COLO668 (cell line): ENCODE results near the gene ACRBP.
"Not testable (repeated sequence)": the region's sequence is repeated elsewhere in the genome, so short reads cannot be mapped to it uniquely, and the experiment has no call there.

Experiments used
- DNase-seq: peaks from one replicate; lab custom pipeline; 2025; ENCODE audit not compliant: unreplicated experiment; lab: John Stamatoyannopoulos, UW

ACRBP gene

DNA sequence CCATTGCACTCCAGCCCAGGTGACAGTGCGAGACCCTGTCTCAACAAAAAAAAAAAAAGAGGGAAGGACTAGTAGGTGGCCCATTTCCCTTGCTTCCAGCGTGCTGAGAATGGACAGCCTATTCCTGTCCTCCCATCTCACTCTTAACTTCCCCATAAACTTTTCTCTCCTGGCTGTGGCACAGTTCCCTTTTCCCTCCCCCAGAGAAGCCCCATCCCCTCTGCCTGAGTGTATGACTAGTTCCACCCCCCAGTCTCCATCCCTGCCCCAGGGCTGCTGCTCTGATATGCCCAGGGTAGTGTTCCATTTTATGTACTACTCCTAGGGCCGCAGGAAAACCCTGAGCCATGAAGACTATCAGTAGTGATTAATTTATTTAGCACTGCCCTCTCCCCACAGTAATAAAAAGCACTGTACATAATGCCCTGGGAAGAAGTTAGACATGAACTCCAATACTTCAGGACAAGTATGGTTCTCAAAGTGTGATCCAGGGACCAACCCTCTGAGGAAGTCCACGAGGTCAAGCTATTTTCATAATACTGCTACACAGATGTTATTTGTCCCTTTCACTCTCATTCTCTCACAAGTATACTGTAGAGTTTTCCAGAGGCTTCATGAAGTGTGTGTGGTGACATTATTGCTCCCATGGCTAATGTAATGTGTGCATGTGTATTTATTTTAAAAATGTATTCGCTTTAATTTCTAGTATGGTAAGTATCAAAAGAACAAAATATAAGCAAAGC, 28.6 kb downstream of the ACRBP start:
- no peak for DNase-seq

- DNase-seq: no peak
Observed at GRCh38 chr12:6615802-6616201, 31.4 kb downstream of the ACRBP start.

DNA sequence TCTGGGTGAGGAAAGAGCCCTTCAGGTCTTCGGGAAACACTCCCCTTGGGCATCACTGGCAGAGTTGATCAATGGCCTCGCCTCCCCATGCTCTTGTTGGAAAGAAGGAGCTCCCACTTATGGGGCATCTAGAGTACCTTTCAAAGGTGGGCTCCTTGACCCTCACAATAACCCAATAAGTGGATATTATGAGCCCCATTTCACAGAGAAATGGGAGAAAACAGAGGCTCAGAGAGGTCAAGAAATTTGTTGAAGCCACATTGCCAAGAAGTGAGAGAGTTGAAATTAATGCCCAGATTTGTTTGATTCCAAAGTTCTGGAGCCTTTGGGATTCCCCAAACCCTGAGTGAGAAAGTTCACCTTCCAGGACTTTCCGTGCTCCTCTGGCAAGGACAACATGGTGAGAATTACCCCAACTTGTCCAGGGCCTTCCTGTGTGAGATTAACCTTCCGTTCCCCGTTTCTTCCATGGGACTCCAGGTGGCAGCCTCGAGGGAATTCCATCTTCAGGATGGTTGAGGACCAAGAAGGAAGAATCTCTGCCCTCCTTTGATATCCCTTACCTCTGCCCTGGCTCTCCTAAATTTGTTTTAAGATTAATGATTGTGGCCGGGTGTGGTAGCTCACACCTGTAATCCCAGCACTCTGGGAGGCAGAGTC, 32.6 kb downstream of the ACRBP start:
- DNase-seq: no peak

DNA sequence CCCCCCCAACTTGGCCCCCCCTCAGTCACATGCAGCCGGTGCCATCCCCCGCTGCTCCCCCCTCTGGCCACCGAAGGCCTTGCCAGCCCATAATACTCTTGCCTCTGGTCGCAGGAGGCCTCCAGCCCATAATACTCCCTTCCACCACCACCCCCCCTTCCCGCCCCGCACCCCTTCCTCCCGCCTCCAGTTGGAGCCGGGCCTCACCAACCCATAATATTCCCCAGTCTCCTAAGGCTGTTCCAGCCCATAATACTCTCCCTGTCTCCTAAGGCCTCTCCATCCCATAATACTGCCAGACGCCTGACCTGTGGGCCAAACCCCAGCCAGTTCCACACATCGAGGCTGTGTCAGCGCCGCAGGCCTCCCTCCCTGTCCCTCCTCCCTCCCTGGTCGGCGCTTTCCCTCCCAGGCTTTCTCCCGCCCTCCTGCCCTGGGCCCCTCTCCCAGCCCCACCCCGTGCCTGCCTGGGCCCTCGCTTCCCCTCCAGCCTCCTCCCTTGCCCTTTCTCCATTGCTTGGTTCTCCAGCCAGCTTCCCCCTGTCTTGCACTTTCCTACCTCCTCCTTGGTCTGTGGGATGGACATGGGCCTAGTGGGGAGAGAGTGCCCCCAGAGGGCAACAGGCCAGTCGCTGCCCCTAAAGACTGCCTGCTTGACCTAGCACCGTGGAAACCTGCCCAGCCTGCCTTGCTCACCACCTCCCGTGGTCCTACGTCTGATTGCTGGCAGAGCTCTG, 33.3 kb downstream of the ACRBP start:
- peak; percentile 89 for DNase-seq

- peak; percentile 87 for DNase-seq
Observed at GRCh38 chr12:6613015-6613775, 34.0 kb downstream of the ACRBP start.

- DNase-seq: no peak
Observed at GRCh38 chr12:6612652-6613014, 34.6 kb downstream of the ACRBP start.

GRCh38 chr12:6612247-6612646, 35.0 kb downstream of the ACRBP start:
- peak; percentile 23 for DNase-seq

GRCh38 chr12:6608592-6609281, 38.5 kb downstream of the ACRBP start:
- no peak for DNase-seq

DNA sequence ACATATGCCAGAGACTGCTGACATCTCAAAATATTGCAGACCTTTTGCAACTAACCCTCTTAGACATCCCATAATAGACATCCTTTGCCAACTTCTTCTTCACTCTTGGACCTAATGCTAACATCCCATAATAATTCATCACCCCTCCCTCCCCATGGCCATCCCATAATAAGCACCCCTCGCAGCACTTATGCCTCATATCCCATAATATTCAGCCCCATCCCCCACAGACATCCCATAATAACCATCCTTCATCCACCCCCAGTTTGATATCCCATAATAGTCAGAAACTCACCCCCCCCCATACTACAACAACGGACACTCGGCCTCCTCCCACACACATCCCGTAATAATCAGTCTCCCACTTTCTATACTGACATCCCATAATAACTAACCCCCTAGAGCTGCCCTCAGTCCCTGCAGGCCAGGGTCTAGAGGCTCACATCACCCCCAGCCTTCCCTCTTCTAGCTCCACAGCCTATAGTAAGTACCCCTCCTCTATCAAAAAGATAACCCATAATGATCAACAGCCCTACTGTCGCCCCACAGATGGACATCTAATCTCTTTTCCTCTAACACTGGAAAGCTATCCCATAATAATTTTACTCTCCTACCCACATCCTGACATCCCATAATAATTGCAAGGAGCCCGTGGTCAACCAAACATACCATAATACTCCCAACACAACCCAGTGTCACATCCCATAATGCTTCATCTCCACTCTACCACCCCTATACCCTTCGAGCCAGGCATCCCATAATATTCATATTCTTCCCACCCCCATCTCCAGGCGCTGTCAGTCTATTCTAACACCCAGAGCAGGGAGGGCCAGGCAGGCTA, 39.3 kb downstream of the ACRBP start:
- DNase-seq: peak; percentile 76

DNA sequence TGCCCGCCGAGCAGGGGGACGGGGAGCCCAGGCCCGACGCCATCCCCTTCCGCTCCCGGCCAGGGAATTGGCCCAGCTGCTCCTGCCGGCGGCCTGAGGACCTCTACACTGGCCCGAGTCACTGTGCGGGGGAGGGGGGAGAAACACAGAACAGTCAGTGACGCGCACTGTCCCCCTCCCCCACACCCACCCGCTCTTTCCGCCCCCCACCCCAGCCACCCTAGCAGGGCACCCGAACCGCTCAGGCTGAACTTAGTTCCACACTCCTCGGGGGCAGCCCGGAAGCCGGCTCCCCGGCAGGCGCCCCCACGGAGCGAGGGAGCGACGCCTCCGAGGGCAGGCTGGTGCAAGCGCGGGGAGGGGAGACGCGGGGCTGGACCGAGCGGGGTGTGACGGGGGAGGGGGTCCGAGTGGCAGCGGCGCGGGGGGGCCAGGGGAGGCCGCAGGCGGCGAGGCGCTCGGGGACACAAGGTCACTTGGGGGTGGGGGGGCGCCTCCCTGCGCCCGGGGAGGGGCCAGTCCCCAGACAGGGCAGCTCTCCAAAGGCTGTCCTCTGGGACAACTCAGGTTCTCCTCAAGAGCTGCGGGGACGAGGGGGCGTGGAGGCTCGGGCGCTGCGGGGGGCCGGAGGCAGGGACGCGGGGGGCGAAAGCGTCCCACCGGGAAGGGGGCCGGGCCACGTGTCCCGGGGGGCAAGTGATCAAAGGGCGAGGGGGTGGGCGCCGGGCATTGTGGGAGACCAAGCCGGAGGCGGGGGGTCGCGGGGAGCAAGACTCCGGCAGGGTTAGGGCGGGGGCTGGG, 40.7 kb downstream of the ACRBP start:
- DNase-seq: peak; percentile 29

DNA sequence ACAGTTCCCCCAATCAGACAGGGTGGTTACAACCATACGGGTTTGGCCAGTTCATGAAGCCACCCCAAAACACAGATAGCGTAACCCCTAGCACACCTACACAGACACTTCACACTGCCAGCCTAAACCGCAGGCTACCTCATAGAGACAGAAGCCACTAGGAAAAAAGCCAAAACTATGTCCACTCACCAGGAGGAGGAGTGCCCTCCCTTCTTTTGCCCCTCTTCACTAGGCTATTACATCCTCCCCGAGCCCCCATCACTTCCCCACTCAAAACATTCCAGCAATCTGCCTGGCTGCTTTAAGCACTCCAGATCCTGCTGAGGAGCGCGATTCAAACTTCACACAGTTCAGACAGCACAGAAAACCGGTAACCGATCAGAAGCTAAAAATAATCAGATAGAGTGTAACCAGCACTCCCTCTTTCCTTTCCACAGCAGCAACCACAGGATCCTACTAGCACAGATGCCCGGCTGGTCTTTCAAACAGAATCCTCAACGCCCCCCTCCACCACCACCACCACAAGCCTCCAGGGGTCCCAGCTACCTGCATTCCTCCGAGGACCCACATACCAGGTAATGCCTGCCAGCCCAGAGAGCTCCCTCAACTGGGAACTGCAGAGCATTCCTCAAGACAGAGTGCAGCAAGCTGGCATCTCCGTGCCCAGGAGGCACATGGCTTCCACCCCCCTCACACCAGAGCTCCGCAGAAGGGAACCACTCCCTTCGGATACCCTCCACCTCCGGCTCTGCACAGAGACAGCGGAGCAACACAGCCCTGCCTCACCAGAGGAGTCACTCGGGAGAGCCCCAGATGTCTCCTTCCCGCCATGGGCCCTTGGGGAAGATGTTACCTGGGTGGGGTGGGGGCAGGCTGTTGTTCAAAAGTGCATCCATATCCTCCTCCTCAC, 41.6 kb downstream of the ACRBP start:
- no peak for DNase-seq

DNA sequence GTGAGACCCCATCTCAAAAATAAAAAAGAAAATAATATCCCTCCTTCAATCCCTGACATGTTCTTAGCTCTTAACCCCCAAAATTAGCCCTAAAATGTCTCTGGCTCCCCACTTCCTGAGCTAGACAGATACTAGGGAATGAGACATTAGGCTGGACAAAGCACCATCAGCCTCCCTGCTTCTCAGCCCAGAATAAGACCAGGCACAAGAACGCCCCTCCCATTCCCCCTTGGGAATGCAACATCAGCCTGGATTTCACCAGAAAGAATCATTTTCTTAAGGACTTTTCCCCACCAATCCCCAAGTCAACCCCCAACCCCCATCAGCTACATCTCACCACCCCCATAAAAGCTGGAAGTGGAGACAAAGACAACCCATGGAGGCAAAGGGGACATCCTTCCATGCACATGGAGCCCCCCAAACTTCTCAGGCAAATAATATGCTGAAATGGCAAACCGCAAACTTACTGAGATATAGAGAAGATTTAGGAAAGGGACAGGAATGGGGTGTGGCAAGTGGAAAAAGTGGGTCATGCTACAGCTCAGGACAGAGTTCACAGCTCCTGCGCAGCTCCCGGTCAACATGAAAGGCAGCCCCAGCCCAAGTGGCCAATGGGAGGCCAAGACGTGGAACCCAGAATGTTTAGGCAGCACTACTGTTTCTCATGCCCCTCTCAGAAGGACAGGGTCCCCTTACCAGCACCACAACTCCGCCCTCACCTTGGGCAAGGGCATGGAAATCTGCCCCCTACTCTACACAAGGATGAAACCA, 42.8 kb downstream of the ACRBP start:
- DNase-seq: no peak

GRCh38 chr12:6603095-6603567, 44.1 kb downstream of the ACRBP start:
- peak; percentile 19 for DNase-seq

- DNase-seq: no peak
Observed at GRCh38 chr12:6602526-6602925, 44.7 kb downstream of the ACRBP start.

GRCh38 chr12:6595673-6596072, 51.6 kb downstream of the ACRBP start:
- not testable (repeated sequence) for DNase-seq

DNA sequence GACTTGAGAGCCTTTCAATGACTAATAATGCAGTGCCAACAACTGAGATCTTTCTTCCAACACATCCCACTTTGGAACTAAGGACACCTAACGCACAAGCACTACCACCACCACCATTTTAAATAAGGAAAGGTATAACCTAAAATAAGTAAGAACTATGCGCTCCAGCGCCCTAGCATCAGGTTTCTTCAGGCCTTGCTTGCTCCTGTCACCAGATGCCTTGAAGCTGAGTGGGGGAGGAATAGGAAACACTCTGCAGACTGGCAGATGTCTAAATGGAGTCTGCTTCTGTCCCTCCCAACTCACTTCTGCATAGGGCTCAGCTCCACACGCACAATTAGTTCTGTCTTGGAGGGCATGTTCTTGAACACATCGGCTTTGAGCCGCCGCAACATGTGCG, 55.1 kb downstream of the ACRBP start:
- no peak for DNase-seq
